LNCAP (cell line): ENCODE data around the gene HTRA1.

ENCODE experiments used
- CTCF ChIP-seq: fragments of 450-650 bp; IDR thresholded peaks from 2 replicates; pipeline ENCODE4 v1.5.1; 2017; ENCODE audit warnings: mild to moderate bottlenecking

The HTRA1 gene

GRCh38 chr10:122475591-122476332 lies 14.4 kb downstream of the HTRA1 start:
- TF ChIP-seq CTCF = no peak

- TF ChIP-seq CTCF = no peak
These were observed 15.0 kb downstream of the HTRA1 start for GRCh38 chr10:122476333-122476695.

- TF ChIP-seq CTCF = no peak
These were observed 16.1 kb downstream of the HTRA1 start for GRCh38 chr10:122477436-122477835.

- no peak for TF ChIP-seq CTCF
These were observed 17.6 kb downstream of the HTRA1 start for GRCh38 chr10:122478971-122479370.

DNA sequence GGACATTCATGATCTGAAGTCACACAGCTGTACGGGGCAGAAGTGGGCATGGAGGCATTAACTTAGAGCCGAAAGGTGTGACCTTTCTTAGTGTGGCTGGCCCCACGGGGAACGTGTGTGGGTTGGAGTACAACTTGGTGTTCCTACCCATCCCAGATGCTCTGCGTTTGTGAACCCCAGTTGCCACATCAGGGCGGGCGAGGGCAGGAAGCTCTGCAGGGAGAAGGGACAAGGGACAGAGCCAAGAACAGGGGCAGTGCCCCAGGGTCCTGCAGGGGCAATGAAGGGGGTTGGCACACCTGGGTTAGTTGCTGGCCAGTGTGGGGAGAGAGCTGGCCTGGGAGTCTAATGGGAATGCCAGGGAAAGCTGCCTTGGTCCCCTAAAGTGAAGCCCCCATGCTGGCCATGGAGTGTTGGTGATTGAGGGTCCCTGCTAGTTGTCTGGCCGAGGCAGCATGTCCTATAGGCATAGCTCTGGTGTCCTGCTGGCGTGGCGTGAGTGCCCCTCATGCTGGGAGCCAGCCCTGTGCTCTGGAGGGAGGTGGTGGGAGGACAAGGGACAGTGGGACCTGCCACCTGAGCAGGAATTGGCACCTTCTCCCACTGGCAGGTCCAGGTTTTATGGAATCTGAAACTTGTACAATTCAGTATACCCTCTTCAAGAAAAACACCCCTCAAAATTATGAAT lies 18.9 kb downstream of the HTRA1 start:
- TF ChIP-seq CTCF = no peak

- no peak for TF ChIP-seq CTCF
These were observed 20.1 kb downstream of the HTRA1 start for GRCh38 chr10:122481296-122482056.

- no peak for TF ChIP-seq CTCF
These were observed 23.1 kb downstream of the HTRA1 start for GRCh38 chr10:122484276-122485060.
